HG02938 (cell line): ENCODE data around the gene LRRC41.
"Not testable (repeated sequence)": the region's sequence is repeated elsewhere in the genome, so short reads cannot be mapped to it uniquely, and the experiment has no call there.

ENCODE experiments used
- ATAC-seq: cut with Tn5 transposase; IDR thresholded peaks from one replicate; pipeline ENCODE4 v1.9.1; 2021; ENCODE audit warnings: mild to moderate bottlenecking, moderate library complexity; ENCODE audit not compliant: unreplicated experiment

Gene LRRC41

GRCh38 chr1:46325285-46326076 lies 22.1 kb upstream of the LRRC41 start:
- ATAC-seq, result not testable (repeated sequence)

- not testable (repeated sequence) for ATAC-seq
Measured at GRCh38 chr1:46322191-46322590, 18.8 kb upstream of the LRRC41 start.

GRCh38 chr1:46319960-46320914 lies 16.8 kb upstream of the LRRC41 start:
- ATAC-seq, result not testable (repeated sequence)

DNA sequence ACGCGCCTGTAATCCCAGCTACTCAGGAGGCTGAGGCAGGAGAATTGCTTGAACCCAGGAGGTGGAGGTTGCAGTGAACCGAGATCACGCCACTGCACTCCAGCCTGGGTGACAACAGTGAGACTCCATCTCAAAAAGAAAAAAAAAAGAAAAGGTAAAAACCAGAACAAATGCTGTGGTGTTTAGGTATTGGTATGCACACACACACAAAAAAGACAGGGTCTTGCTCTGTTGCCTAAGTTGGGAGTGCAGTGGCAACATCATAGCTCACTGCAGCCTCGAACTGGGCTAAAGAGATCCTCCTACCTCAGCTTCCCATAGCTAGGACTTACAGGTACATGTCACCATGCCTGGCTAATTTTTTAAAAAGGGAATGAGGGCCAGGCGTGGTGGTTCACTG lies 15.9 kb upstream of the LRRC41 start:
- ATAC-seq, result not testable (repeated sequence)

GRCh38 chr1:46317323-46317722 lies 13.9 kb upstream of the LRRC41 start:
- no peak for ATAC-seq

GRCh38 chr1:46315669-46316403 lies 12.4 kb upstream of the LRRC41 start:
- ATAC-seq, result no peak

DNA sequence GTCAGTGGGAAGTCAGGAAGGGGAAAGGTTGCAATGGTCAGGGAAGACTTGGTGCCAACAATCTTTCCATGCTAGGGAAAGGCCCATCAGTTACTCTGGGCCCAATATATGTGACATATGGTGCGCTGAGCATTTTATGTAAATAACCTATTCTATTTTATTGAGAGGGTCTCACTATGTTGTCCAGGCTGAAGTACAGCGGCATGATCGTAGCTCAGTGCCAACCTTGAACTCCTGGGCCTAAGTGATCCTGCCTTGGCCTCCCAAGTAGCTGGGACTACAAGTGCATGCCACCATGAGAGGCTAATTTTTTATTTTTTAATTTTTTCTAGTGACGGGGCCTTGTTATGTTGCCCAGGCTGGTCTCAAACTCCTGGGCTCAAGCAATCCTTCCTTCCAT lies 6.9 kb upstream of the LRRC41 start:
- no peak for ATAC-seq

DNA sequence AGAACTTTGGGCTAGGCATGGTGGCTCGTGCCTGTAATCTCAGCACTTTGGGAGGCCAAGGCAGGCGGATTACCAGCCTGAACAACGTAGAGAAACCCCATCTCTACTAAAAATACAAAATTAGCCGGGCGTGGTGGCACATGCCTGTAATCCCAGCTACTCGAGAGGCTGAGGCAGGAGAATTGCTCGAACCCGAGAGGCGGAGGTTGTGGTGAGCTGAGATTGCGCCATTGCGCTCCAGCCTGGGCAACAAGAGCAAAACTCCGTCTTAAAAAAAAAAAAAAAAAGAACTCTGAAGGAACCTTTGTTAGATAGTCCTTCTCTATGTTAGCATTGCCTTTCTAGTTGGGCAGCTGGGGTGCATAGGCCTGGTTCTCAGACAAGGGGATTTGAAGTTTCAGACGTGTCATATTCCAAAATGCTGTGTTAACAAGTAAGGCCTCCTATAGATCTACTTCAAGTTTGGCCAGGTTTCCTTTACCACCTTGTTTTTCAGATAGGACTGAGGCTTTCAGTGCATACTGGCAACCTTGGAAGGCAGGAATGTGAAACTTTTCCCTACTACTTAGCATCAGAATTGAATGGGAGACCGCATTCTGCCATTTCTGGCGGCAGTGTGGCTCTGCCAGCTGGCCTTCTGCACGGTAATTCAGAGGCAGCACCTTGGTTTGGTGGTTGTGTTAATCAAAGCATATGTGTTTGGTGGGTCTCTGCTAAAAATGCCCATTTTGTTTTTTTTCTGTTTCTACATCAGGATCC lies 6.2 kb upstream of the LRRC41 start:
- no peak for ATAC-seq

GRCh38 chr1:46306159-46306530 lies 2.7 kb upstream of the LRRC41 start:
- ATAC-seq, result no peak

GRCh38 chr1:46303872-46304326 lies 483 bp upstream of the LRRC41 start:
- no peak for ATAC-seq

GRCh38 chr1:46302641-46303037 lies 777 bp downstream of the LRRC41 start:
- no peak for ATAC-seq

DNA sequence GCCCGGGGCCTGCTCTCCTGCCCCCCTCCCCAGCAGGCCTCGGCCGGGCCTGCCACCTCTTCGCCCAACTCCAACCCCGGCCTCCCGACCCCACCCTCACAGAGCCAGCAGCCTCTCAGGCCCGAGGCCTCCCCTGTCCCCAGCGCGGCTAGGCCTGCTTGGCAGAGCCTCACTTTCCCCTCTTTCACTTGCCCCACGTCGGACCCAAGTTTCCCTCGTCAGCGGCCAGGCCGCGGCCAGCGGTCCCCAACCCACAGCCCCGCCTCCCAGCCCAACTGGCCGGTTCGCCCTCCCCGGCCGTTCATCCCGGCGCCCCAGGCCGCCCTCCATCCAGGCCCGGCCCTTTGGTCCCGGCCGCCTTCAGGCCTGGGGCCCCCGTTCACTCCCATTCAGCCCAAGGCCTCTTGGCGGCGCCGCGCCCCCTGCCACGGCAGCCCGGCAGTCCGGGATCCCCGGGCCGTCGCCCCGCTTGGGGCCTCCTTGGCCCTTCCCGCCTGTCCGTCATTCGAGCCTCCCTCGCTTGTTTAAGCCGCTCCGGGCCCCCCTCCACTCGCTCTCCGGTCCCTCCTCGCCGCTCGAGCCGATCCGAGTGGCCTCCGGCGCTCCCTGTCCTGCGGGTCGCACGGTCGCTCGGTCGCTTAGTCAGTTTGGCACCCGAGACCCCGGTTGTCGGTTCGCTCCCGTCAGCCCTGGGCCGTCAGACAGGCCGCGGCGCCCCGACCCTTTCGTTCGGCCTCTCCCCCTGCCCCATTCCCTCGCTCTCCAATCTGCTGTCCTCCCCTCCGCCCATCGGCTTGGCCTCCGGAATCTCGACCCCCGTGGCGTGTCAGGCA lies 1.4 kb downstream of the LRRC41 start:
- ATAC-seq, result no peak

DNA sequence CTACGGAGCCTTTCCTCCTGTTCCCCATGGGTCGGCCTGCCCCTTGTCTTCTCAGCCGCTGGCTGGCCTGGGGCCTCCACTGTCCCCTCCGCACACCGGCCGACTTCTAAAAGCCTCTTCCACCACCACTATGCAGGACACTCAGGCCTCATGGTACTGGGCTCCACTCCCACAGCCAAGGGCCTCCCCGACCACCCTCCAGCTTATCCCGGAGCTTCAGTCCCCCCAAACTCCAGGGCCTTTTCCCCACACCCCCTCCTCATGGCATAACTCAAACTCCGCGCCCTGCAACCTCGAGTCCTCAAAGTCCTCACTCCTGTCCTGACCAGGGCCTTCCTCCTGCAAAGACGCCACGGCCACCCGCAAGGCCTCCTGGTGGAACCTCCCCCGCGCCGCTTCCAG lies 2.0 kb downstream of the LRRC41 start:
- ATAC-seq, result no peak

GRCh38 chr1:46300673-46301405 lies 2.6 kb downstream of the LRRC41 start:
- ATAC-seq, result no peak

GRCh38 chr1:46298387-46298786 lies 5.0 kb downstream of the LRRC41 start:
- ATAC-seq, result no peak

DNA sequence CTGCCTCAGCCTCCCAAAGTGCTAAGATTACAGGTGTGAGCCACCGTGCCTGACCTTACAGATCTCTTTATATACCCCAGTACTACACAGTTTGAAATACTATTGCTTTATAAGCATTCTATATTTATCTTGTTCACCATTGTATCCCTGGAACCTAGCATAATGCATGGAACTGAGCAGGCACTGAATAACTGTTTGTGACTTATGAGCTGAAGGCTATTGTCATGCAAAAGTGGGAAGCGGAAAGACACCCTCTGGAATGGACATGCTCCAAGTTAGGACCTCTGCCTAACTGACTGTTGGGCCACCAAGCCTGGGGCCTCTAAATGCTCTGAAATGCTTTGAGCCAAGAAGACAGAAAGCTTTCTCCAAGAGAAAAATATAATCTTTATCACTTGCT lies 8.1 kb downstream of the LRRC41 start:
- no peak for ATAC-seq

DNA sequence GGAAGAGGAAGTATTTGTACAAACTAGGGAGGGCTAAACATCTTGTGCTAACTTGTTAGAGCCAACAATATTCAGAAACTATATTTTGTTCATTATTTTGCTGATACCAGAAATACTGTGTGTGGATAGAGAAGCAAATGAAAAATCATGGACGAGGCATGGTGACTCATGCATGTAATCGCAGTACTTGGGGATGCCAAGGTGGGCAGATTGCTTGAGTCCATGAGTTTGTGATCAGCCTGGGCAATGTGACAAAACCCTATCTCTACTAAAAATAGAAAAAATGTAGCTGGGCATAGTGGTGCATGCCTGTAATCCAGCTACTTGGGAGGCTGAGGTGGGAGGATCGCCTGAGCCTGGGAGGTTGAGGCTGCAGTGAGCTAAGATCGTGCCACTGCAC lies 13.4 kb downstream of the LRRC41 start:
- no peak for ATAC-seq

GRCh38 chr1:46289134-46289494 lies 14.3 kb downstream of the LRRC41 start:
- no peak for ATAC-seq
